ENCODE results near the gene NT5C.

Gene NT5C

GRCh38 chr17:75090871-75091854 is 40.4 kb downstream of the NT5C start:
- DNase-seq: no peak

GRCh38 chr17:75088465-75089417 is 42.8 kb downstream of the NT5C start:
- no peak for DNase-seq

- DNase-seq: peak; percentile 85
Observed at GRCh38 chr17:75087558-75088453, 43.7 kb downstream of the NT5C start, which contains the start of gene SLC16A5. Gene SLC16A5, plus strand, starts transcription at chr17:75087954. Its CDS starts 5,683 bp downstream, at chr17:75093637.

- DNase-seq: no peak
Observed at GRCh38 chr17:75087182-75087557, 44.4 kb downstream of the NT5C start.

- DNase-seq: no peak
Observed at GRCh38 chr17:75086496-75087181, 44.9 kb downstream of the NT5C start.

- DNase-seq: peak; percentile 43
Observed at GRCh38 chr17:75084039-75084660, 47.4 kb downstream of the NT5C start.

- DNase-seq: no peak
Observed at GRCh38 chr17:75082683-75083082, 48.9 kb downstream of the NT5C start.

GRCh38 chr17:75081611-75082540 is 49.7 kb downstream of the NT5C start:
- DNase-seq: no peak

Data from fibroblast of skin of scalp (primary cell).